ENCODE data around the gene HK3.

HK3 gene

GRCh38 chr5:176902911-176903664 is 3.9 kb upstream of the HK3 start:
- no peak for DNase-seq (ENCODE audit: low read depth)

DNA sequence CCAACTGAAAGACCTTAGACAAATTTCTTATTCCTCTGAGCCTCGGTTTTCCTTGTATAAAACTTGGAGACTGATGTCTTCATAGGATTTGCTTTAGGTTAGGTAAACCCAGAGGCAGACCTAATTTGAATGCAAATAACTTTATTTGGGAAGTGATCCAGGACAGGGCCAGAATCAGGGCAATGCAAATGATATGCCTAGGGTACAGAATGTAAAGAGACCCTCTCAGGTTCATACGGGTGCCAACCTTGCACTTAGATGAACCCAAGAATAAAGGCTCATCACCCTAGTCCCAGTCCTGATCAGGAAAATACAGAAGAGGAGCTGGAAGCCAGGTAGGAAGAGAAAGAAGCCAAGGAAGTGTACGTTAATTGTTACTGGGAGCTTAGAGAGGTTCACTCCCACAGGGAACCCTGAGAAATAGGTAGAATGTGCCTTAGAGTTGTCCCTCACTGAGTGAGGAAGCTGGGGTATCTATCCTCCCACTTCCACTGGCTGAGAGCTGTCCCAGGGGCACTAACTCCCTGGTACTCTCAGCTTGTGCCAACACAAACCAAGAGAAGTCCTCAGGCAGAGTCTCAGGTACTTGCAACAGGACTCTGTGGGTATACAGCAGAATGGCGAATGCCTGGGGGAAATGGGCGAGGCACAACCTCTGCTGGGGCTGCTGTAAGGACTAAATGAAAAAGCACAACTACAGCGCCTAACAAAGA is 3.1 kb upstream of the HK3 start:
- DNase-seq (ENCODE audit: low read depth) = no peak

- no peak for DNase-seq (ENCODE audit: low read depth)
Observed at GRCh38 chr5:176901260-176902101, 2.3 kb upstream of the HK3 start.

DNA sequence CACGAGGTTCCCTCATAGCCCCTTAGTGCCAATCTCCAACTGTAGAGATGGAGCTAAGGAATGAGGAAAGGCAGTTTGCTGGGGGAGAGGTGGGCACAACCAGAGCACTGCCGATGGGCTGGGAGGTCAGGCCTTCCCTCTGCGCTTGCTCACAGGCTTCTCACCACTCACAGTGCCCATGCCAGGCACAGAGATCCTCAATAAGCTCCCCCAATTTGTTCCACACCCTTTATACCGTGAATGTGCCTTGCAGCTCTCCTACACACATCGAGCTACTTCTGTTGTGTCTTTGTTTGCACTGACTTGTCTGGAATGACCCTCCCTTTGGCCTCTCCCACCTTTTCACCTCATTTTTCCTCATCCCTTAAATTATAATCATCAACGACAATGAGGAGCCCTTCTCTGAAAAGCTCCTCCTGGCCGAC is 1.6 kb upstream of the HK3 start:
- no peak for DNase-seq (ENCODE audit: low read depth)

DNA sequence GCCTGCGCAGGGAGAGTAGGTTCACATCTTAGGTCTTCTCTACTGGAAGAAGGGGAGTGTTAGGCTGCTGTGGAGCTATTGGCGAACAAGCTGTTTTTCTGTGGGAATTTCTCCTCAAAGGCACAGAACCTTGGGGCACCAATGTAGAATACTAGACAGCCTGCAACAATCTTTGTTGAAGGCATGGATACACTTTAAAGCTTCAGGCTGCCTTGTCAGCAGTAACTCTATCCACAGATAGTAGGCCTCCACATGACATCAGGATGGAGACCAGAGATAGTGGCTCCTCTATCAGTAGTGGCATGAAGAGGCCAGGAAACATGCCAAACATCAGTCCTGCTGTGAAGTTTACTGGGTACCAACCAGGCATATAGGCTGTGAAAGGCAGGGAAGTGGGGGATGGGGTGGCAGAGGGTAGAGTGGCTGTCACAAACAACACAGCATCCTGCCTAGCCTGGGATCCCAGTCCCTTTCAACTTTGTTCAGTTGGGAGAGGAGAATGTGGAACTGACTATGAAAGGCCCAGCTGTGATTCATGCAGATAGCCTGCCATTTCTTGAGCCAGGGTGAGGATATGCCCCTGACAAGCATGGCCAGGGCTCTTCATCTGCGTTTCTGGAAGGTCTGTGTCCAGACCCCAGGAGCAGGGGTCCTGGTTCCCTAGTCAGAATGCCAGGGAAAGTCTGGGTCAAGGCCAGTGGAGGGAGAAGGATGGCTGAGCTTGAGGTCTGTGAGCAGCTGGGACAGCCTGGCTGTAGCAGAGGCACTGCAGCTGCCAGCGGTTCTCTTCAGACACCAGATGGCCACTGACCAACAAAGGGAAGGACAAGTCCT is 1.0 kb upstream of the HK3 start:
- no peak for DNase-seq (ENCODE audit: low read depth)

GRCh38 chr5:176897263-176897662 is 1.9 kb downstream of the HK3 start:
- DNase-seq (ENCODE audit: low read depth) = no peak

GRCh38 chr5:176895831-176896230 is 3.3 kb downstream of the HK3 start:
- DNase-seq (ENCODE audit: low read depth) = no peak

GRCh38 chr5:176894298-176894697 is 4.8 kb downstream of the HK3 start:
- no peak for DNase-seq (ENCODE audit: low read depth)

DNA sequence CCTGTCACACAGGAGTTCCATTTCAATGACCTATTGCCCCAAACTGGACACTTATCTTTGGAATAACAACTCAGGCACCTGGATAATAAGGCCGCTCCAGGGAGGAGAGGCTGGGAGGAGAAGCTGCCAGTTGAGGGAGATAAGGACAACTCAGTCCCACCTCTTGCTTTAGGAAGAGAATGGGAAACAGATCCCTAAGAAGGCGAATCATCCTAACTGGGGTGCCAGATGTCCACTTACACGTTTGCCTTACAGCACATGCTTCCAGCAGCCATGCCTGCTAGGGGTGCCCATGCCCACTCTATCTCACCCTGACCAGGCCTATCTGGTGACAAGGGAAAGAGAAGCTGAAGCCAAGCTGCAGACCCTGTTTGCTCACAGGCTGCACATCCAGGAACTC is 6.5 kb downstream of the HK3 start:
- no peak for DNase-seq (ENCODE audit: low read depth)

DNA sequence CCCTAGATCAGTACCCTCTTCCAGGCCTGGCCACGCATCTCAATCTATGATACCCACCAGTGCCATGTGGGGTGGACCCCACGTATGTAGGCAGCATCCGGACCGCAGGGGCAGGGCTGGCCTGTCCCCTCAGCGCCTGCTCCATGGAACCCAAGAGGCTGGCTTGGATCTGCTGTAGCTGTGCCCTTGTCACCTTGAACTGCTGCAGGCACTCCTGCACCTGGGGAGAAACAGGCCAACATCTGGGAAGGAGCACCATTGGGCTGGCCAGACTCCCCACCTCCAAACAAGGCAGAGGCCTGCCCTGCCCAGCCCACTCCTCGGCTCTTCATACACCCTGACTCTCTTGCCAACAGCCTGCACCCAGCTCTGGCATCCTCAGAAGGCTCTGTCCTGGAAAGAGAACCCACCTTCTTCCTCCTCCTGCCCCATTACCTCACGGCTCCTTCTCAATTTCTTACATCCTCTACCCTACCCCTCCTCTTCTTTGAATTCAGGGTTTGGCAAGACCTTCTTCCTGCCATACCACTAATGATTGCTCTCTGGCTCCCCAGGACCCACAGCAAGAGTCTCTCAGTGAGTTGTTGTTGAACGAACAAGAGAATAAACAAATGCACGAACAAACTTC is 7.7 kb downstream of the HK3 start:
- no peak for DNase-seq (ENCODE audit: low read depth)

DNA sequence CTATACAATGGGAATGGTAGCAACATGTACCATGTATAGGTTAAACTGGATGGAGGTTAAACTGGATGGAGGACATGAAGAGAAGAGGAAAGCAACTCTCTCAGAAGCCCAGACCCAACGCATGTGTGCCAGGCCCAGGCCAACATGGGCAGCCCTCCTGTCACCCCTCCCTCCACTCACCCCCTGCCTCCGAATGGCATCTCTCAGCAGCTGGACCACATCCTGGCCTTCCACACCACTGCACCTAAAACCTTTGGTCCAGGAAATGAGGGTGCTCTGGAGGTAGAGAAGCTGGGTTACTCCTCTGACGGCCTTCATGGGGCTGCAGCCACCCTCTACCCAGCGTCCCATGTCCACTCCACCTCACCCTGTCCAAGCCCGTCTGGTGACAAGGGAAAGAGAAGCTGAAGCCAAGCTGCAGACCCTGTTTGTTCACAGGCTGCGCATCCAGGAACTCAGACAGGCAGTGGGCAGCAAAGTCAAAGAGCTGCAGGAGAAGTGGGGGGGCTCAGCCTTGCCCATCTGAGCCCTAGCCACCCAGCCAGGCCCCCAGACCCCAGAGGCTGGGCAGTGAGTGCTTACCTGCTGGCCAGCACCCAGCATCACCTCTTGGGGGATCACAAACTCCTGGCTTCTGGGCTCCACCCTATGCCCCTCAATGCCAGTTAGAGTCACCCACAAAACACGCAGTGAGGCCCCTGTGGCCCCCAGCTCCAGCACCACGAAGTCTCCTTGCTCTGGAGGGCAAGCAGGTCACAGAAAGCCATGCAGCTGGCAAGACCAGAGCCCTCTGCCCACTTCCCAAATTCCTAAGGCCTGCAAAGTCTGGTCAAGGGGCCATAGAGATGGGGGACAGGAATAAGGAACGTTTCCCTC is 8.5 kb downstream of the HK3 start:
- no peak for DNase-seq (ENCODE audit: low read depth)

DNA sequence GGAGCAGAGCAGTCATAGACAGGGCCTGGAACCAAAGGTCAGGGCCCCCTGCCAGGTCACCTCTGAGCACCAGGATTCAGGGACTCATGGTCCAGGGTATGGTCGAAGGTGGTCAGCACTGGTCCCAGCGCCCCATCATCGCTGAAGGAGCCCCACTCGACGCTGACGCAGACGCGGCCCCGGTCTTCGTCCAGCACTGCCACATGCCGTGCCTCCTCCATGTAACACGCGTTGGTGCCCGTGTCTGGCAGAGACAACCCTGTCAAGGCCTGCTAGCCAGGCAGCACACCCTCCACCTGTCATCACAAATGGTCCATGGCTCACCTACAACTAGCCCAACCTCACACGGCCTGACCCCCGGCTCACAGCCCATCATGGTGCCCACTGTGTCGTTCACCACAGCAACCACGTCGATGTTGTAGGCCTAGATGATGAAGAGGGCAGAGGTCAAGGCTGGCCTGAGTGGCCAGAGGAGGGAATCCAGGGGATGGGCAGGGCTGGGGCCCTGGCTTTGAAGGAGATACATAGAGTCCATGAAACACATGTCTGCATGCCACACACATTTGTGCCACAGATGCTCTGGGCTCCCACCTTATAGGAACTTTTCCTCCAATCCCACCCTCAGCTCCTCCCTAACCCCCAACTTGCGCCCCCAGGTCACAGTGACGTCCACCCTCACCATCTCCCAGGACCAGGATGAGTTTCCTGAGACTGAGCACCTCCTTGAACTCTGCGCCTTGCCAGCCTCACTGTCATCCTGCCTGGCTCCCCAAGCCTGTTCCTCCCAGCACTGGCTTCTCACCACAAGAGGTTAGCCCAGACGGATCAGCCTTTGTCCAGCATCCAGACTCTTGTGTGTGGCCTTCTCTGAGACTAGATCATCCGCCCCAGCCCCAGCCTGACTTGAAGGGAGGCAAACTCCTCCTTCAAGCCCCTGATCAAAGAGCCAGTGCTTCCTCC is 9.5 kb downstream of the HK3 start:
- DNase-seq (ENCODE audit: low read depth) = no peak

- DNase-seq (ENCODE audit: low read depth) = no peak
Observed at GRCh38 chr5:176888865-176889165, 10.3 kb downstream of the HK3 start.

DNA sequence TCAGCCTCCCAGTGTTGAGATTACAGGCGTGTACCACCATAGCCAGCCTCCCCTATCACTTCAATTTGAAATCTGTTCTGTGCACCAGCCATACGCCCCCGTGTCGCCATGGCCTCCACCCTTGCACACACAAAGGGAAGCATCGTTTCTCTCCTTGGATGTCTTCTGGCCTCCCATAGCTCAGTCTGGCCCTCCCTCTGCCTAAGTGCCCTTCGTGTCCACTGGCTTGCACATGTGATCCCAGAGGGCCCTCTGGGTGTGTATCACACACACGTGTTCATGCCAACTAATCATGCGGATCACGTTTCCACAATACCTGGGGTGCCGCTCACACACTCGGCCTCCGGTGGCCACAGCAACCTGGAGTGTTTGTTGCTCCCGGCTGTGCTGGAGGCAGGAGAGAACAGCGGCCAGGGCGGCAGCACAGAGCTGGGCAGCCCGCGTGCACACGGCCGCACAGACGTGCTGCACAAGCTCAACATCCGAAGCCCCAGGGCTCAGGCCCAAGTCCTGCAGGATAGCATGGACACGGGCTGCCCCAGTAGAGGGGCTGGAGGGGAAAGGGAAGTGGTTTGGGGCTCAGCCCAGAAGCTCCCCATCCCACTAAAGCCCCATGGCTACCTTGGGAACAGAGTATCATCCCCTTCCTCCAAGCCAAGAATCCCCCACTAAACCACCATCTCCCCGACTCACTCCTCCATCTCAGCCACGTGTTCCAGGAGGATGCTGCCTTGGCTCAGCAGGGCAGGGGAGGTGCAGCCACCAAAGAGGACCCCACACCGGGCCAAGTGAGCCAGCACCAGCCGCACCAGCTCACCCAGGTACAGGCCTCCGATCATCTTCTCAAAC is 10.9 kb downstream of the HK3 start:
- no peak for DNase-seq (ENCODE audit: low read depth)

DNA sequence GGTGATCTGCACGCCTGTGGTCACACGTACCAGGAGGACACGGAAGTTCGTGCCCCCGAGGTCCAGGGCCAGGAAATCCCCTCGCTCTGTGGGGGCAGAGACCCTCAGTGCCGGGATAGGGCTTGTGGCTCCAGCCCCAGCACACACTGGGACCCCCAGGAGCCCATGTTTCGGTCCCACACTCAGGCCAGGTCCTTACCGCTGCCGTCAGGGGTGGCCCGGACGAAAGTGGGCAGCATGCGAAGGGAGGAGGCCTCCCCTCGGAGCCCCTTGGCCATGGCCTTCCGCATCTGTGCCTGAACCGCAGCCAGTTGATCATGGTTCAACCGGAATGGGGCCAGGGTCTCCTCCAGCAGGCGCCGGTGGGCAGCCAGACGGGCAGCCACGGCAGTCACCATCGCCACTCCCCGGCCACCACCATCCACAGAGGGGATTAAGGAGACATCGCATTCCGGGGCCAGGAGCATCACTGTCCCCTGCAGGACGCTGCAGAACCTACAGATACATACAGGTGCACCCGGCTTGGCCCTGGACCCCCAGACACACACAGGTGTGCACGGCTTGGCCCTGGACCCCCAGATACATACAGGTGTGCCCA is 11.8 kb downstream of the HK3 start:
- DNase-seq (ENCODE audit: low read depth) = no peak

DNA sequence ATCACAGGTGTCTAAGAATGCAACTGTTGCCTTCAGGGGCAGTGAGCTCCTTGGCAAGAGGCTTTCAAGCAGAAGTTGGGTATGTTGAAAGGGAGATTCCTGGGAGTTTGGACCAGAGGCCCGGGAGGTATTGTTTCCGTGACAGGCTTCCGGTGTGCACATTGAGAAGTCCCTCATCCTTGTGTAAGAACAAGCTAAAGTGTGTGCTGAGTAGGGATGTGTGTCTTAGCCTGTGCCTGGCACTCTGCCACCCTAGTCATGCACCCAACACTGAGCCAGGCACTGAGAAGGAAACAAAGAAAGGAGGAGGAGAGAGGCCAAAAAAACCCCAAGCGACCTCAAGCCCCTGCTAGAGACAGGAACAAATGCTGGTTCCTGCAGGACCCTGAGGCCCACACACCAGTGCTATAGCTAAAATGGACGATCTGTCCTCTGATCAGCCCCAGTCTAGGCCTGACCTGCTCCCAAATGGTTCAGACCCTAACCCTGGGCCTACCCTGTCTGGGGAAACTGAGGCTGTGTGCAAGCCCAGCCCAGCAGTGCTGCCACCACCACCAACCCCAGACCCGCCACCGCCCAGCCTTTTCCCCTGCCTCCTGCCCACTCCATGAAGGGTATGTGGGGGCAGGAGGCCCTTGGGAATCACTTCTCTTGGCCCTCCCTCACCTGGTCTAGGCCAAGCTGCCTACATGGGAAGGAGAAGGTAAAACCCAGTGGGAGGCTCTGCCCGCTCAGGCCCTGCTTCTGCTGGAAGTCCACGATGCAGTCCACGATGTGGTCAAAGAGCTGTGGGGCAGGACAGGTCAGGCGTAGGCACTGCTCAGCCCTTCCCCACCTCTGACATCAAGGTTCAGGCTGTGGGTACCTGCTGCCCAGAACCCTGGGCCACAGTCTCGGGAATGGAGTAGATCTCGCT is 12.6 kb downstream of the HK3 start:
- DNase-seq (ENCODE audit: low read depth) = no peak

DNA sequence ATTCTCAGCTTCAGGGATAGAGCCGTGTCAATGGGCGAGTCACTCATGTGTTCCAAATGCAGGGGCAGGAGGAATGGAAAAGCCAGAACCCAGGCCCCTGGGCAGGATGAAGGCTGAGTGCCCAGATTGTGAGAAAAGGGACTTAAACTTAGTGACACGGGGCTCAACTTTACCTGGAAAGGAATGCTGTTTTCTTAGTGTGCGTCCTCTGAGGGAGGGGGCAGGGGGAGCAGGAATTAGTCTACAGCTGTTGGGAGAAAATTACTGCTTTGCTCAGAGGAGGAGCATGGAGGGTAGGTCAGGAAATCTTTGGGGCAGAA is 14.6 kb downstream of the HK3 start:
- no peak for DNase-seq (ENCODE audit: low read depth)

Data from stimulated activated CD8-positive, alpha-beta memory T cell treated with anti-CD3 and anti-CD28 coated beads, Interleukin-15, amount 100 ng/mL, for 1 hour (primary cell).